IMR-90 (cell line): ENCODE data around the gene ADGRL3. TPM values are rescaled to one million over a fixed set of nuclear protein-coding genes. Genes with fewer than 3 reads are reported as not detected.

Experiments used
- ATAC-seq: fragments of 200-7000 bp; cut with Tn5 transposase; 2 replicates; pipeline ENCODE4 v1.9.1; 2020; ENCODE audit warnings: low read depth, mild to moderate bottlenecking, moderate library complexity
- BruUV-seq: library from RNA; stranded (reverse); fragments of 400-500 nt; replicated peaks from 2 replicates; lab custom pipeline; 2021; lab: Mats Ljungman, UMichigan
- CTCF ChIA-PET: fragments of 300-600 bp; formaldehyde crosslinking; extraction: SDS; loops from one replicate; lab custom pipeline; 2021; ENCODE audit warnings: antibody characterized with exemption; lab: Yijun Ruan, JAX
- POLR2A ChIA-PET: fragments of 300-600 bp; sonication (Branson Sonifier 250); formaldehyde crosslinking; loops from one replicate; lab custom pipeline; 2022; ENCODE audit warnings: antibody characterized with exemption; ENCODE audit not compliant: unreplicated experiment; lab: Charles Lee
- DNase-seq: peaks from one replicate; pipeline ENCODE4 v3.0.0; 2013
- H2AFZ ChIP-seq: replicated peaks from 2 replicates; pipeline ENCODE3; 2013; ENCODE audit warnings: low read length, mild to moderate bottlenecking; ENCODE audit not compliant: poor library complexity
- H2AK5ac ChIP-seq: 2 replicates; pipeline ENCODE4 v1.6.1; 2013; ENCODE audit warnings: low read depth, low read length, inconsistent platforms
- H2AK9ac ChIP-seq: replicated peaks from 2 replicates; pipeline ENCODE3; 2013; ENCODE audit warnings: mild to moderate bottlenecking, low read depth, low read length, moderate library complexity; ENCODE audit not compliant: poor library complexity
- H2BK120ac ChIP-seq: 2 replicates; pipeline ENCODE4 v1.6.1; 2013; ENCODE audit warnings: low read depth, low read length, inconsistent platforms
- H2BK15ac ChIP-seq: 3 replicates; pipeline ENCODE4 v1.6.1; 2013; ENCODE audit warnings: low read depth, low read length, inconsistent platforms
- H2BK20ac ChIP-seq: 2 replicates; pipeline ENCODE4 v1.6.1; 2013; ENCODE audit warnings: low read depth, mild to moderate bottlenecking, inconsistent platforms, low read length, moderate library complexity
- H2BK5ac ChIP-seq: 2 replicates; pipeline ENCODE4 v1.6.1; 2013; ENCODE audit warnings: mild to moderate bottlenecking, low read depth, low read length, inconsistent platforms; ENCODE audit not compliant: poor library complexity, severe bottlenecking
- H3K14ac ChIP-seq: replicated peaks from 2 replicates; pipeline ENCODE4 v1.6.1; 2013; ENCODE audit warnings: low read depth, low read length, inconsistent platforms
- H3K18ac ChIP-seq: 2 replicates; pipeline ENCODE4 v1.6.1; 2013; ENCODE audit warnings: low read depth, low read length, control low read depth
- H3K23ac ChIP-seq: 2 replicates; pipeline ENCODE4 v1.6.1; 2013; ENCODE audit warnings: low read depth, low read length, inconsistent platforms
- H3K27ac ChIP-seq: 2 replicates; pipeline ENCODE4 v1.5.1; 2013; ENCODE audit warnings: mild to moderate bottlenecking, control low read depth, low read length; ENCODE audit not compliant: insufficient read depth
- H3K27me3 ChIP-seq: 2 replicates; pipeline ENCODE4 v1.6.1; 2013; ENCODE audit warnings: low read length; ENCODE audit not compliant: control insufficient read depth, insufficient read depth
- H3K36me3 ChIP-seq: 2 replicates; pipeline ENCODE4 v1.6.1; 2013; ENCODE audit warnings: low read length, mixed read lengths; ENCODE audit not compliant: control insufficient read depth, insufficient read depth
- H3K4ac ChIP-seq: 2 replicates; pipeline ENCODE4 v1.6.1; 2013; ENCODE audit warnings: low read depth, low read length, inconsistent platforms
- H3K4me1 ChIP-seq: 2 replicates; pipeline ENCODE4 v1.6.1; 2013; ENCODE audit warnings: low read length, mixed read lengths; ENCODE audit not compliant: control insufficient read depth, insufficient read depth
- H3K4me2 ChIP-seq: 2 replicates; pipeline ENCODE4 v1.6.1; 2013; ENCODE audit warnings: low read depth, mild to moderate bottlenecking, control low read depth, low read length, moderate library complexity
- H3K4me3 ChIP-seq: 2 replicates; pipeline ENCODE4 v1.5.1; 2013; ENCODE audit warnings: low read depth, mild to moderate bottlenecking, control low read depth, low read length, moderate library complexity; ENCODE audit not compliant: insufficient read depth
- H3K56ac ChIP-seq: 2 replicates; pipeline ENCODE4 v1.6.1; 2013; ENCODE audit warnings: low read length, inconsistent platforms; ENCODE audit not compliant: insufficient read depth; ENCODE audit errors: extremely low read depth
- H3K79me1 ChIP-seq, 2 experiments: 2 replicates each; pipeline ENCODE4 v1.6.1; 2013; ENCODE audit warnings: low read length in 2 of 2, inconsistent platforms in 1 of 2, low read depth in 1 of 2
- H3K9ac ChIP-seq: 2 replicates; pipeline ENCODE4 v1.6.1; 2013; ENCODE audit warnings: low read depth, low read length, control low read depth
- H3K9me1 ChIP-seq: 2 replicates; pipeline ENCODE4 v1.6.1; 2013; ENCODE audit warnings: low read length, inconsistent platforms; ENCODE audit not compliant: insufficient read depth
- H3K9me3 ChIP-seq: 2 replicates; pipeline ENCODE4 v1.6.1; 2013; ENCODE audit warnings: low read length; ENCODE audit not compliant: control insufficient read depth, insufficient read depth
- H4K20me1 ChIP-seq: 2 replicates; pipeline ENCODE4 v1.6.1; 2013; ENCODE audit warnings: low read length, inconsistent platforms; ENCODE audit not compliant: insufficient read depth
- H4K5ac ChIP-seq: 2 replicates; pipeline ENCODE4 v1.6.1; 2013; ENCODE audit warnings: mild to moderate bottlenecking, low read depth, low read length, control low read depth
- H4K8ac ChIP-seq, 2 experiments: 2 replicates each; pipeline ENCODE4 v1.6.1; 2013; ENCODE audit warnings: low read depth in 2 of 2, low read length in 2 of 2, control low read depth in 1 of 2, inconsistent platforms in 1 of 2
- H4K91ac ChIP-seq: 2 replicates; pipeline ENCODE4 v1.6.1; 2013; ENCODE audit warnings: low read depth, low read length, inconsistent platforms; ENCODE audit not compliant: insufficient read depth
- BHLHE40 ChIP-seq: fragments of 150-350 bp; IDR thresholded peaks from 2 replicates; pipeline ENCODE4 v1.6.1; 2016; ENCODE audit warnings: mild to moderate bottlenecking, low read depth, low read length
- CHD1 ChIP-seq: IDR thresholded peaks from 2 replicates; pipeline ENCODE4 v1.6.1; 2012; ENCODE audit warnings: low read depth, low read length, improper control_type of control experiment
- FOS ChIP-seq: fragments of 150-350 bp; IDR thresholded peaks from 2 replicates; pipeline ENCODE4 v1.6.1; 2016; ENCODE audit warnings: low read depth, low read length
- MAFK ChIP-seq: IDR thresholded peaks from 2 replicates; pipeline ENCODE4 v1.6.1; 2012; ENCODE audit warnings: low read depth, low read length, improper control_type of control experiment
- MAZ ChIP-seq: IDR thresholded peaks from 2 replicates; pipeline ENCODE4 v1.6.1; 2012; ENCODE audit warnings: low read depth, mild to moderate bottlenecking, low read length, improper control_type of control experiment, moderate library complexity, borderline replicate concordance
- POLR2A ChIP-seq: IDR thresholded peaks from 2 replicates; pipeline ENCODE4 v1.6.1; 2012; ENCODE audit warnings: mild to moderate bottlenecking, low read depth, low read length
- RAD21 ChIP-seq: IDR thresholded peaks from 2 replicates; pipeline ENCODE4 v1.6.1; 2012; ENCODE audit warnings: low read length, improper control_type of control experiment
- RFX5 ChIP-seq: IDR thresholded peaks from 2 replicates; pipeline ENCODE4 v1.8.0; 2012; ENCODE audit warnings: low read depth, mild to moderate bottlenecking, low read length, moderate library complexity
- SMC3 ChIP-seq: fragments of 150-350 bp; IDR thresholded peaks from 2 replicates; pipeline ENCODE4 v1.6.1; 2016; ENCODE audit warnings: low read depth, mild to moderate bottlenecking, antibody characterized with exemption, low read length, moderate library complexity
- WGBS, 2 experiments: methylation state at CpG; one replicate each; pipeline versions ENCODE4 v1.1.5 to v1.1.7; 2013; ENCODE audit warnings: missing lambda C conversion rate in 2 of 2; ENCODE audit not compliant: insufficient read length in 1 of 2; ENCODE audit errors: extremely low coverage in 2 of 2; 5-methylcytosine and 5-hydroxymethylcytosine counted together
- dilution Hi-C: fragments of 300-500 bp; cut with HindIII; formaldehyde crosslinking; loops from one replicate; pipeline ENCODE4 v1.14.3; 2018; ENCODE audit warnings: low sequenced_read_pairs; ENCODE audit not compliant: unreplicated experiment
- in situ Hi-C: fragments of 300-500 bp; cut with MboI; formaldehyde crosslinking; loops from 3 replicates; pipeline ENCODE4 v1.14.3; 2019; ENCODE audit warnings: low sequenced_read_pairs, inconsistent platforms, mixed read lengths
- intact Hi-C: fragments of 100-400 bp; cut with micrococcal nuclease; formaldehyde crosslinking; loops from 2 replicates; pipeline ENCODE4 v1.10.0; 2022
- polyA plus RNA-seq, 3 experiments: library from polyadenylated mRNA; depleted of rRNA; stranded (reverse); fragments of >200 nt; gene quantifications; 2 replicates each; pipeline ENCODE4 v1.2.3, GENCODE V29; 2012; ENCODE audit warnings: low replicate concordance in 1 of 3
- total RNA-seq: library from RNA; depleted of rRNA; stranded (reverse); fragments of >200 nt; gene quantifications from 2 replicates; pipeline ENCODE4 v1.2.3, GENCODE V29; 2012
- TF ChIP-seq, protein P1 (sequence below): fragments of 150-350 bp; IDR thresholded peaks from 2 replicates; pipeline ENCODE4 v1.6.1; 2017; ENCODE audit warnings: mild to moderate bottlenecking, antibody characterized with exemption, low read length, low read depth
- TF ChIP-seq, protein P2 (sequence below): fragments of 150-350 bp; IDR thresholded peaks from 2 replicates; pipeline ENCODE4 v1.6.1; 2016; ENCODE audit warnings: low read depth, mild to moderate bottlenecking, low read length, moderate library complexity, borderline replicate concordance

Gene ADGRL3
- total and polyA plus RNA-seq, 2 of the 4 experiments (the other 2 are of a cell fraction): 0.46 to 2.5 TPM

DNA sequence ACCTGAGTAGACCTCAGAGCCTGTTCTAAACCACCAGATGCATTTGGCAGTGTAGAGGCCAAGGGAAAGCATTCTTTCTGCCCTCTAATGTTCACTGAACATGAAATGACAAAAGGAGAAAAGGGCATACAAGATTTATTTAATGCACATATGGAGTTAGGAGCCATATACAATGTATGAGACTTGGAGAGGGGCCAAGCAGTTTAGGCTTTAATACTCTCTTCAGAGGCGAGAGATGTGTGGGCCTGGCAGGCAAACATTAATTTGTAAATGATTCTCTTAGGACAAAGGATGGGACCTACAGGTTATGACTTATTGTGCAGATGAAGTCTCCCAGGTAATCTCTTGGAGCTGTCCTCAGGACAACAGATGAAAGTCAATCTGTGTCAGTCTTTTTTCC, 631.9 kb downstream of the ADGRL3 start:
- BruUV-seq: no TSS peak
- Histone ChIP-seq H2BK15ac (no peak overlapping the region), H2AK9ac (no peak overlapping the region), H2BK120ac (no peak overlapping the region), H2AK5ac (no peak overlapping the region), H3K4me3 (no peak overlapping the region), H3K27ac (no peak overlapping the region), H3K79me1 (no peaks in the 10 kb centered on the region), H4K8ac (no peak overlapping the region), H3K4me2 (no peak overlapping the region), H3K4me1 (no peaks in the 10 kb centered on the region), H3K23ac (no peak overlapping the region), H3K18ac (no peak overlapping the region), H2BK5ac (no peak overlapping the region), H3K36me3 (no peaks in the 10 kb centered on the region), H3K9me3 (no peaks in the 10 kb centered on the region), H3K27me3 (no peaks in the 10 kb centered on the region), H3K14ac (no peak overlapping the region), H3K4ac (no peak overlapping the region), H3K9ac (no peak overlapping the region), H3K56ac (no peak overlapping the region), H2BK20ac (no peak overlapping the region), H4K5ac (no peak overlapping the region), H4K20me1 (no peaks in the 10 kb centered on the region), H4K91ac (no peak overlapping the region), H2AFZ (no peak overlapping the region), H3K9me1 (no peaks in the 10 kb centered on the region)
- dilution Hi-C loops: no loop called here
- ChIA-PET POLR2A (no interaction called here), CTCF (no interaction called here)
- ATAC-seq (no peak), DNase-seq (no peak)
- WGBS, 2 experiments: no CpG with 5 or more reads among the region's 1 CpG
- intact Hi-C loops: no loop called here
- TF ChIP-seq POLR2A (no peak), BHLHE40 (no peak), RAD21 (no peak), FOS (no peak), SMC3 (no peak), MAFK (no peak), MAZ (no peak), CHD1 (no peak), RFX5 (no peak)
- TF ChIP-seq, protein P1, sequence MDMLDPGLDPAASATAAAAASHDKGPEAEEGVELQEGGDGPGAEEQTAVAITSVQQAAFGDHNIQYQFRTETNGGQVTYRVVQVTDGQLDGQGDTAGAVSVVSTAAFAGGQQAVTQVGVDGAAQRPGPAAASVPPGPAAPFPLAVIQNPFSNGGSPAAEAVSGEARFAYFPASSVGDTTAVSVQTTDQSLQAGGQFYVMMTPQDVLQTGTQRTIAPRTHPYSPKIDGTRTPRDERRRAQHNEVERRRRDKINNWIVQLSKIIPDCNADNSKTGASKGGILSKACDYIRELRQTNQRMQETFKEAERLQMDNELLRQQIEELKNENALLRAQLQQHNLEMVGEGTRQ: no peak
- TF ChIP-seq, protein P2, sequence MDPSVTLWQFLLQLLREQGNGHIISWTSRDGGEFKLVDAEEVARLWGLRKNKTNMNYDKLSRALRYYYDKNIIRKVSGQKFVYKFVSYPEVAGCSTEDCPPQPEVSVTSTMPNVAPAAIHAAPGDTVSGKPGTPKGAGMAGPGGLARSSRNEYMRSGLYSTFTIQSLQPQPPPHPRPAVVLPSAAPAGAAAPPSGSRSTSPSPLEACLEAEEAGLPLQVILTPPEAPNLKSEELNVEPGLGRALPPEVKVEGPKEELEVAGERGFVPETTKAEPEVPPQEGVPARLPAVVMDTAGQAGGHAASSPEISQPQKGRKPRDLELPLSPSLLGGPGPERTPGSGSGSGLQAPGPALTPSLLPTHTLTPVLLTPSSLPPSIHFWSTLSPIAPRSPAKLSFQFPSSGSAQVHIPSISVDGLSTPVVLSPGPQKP: no peak
- in situ Hi-C loops: no loop called here
